Left ventricle myocardium superior (tissue), 1 donor: ENCODE data around the gene KIF1A. TPM values are rescaled to one million over a fixed set of nuclear protein-coding genes. Genes with fewer than 3 reads are reported as not detected.
A peak's percentile ranks its signal among the peaks of the same experiment; 100 is the strongest.
"Not testable (repeated sequence)": the region's sequence is repeated elsewhere in the genome, so short reads cannot be mapped to it uniquely, and the experiment has no call there.

Experiments
- ATAC-seq: fragments of 200-7000 bp; cut with Tn5 transposase; one replicate; pipeline ENCODE4 v1.9.1; 2020; ENCODE audit warnings: mild to moderate bottlenecking, moderate library complexity
- DNase-seq: peaks from one replicate; pipeline ENCODE4 v3.0.0-alpha.2; 2020
- intact Hi-C: fragments of 100-400 bp; cut with micrococcal nuclease; formaldehyde crosslinking; loops from one replicate; pipeline ENCODE4 v1.11.0; 2022
- total RNA-seq: library from RNA; stranded (reverse); fragmentation: NEBNext Ultra II Directional; extraction: Animal tissue kit (Norgen Biotek cat#: 25700); gene quantifications from one replicate; pipeline ENCODE4 v1.2.1, GENCODE V29; 2021
- donor health status: DM: no; HTN: yes; CAD: no; lungs with severe emphysema.

KIF1A gene
- total RNA-seq, 1 donor from 2014 or later: 1.6 TPM

- intact Hi-C loops: no loop called here
- DNase-seq (no peak), ATAC-seq (no peak)
These were observed 133.6 kb downstream of the KIF1A start for GRCh38 chr2:240686460-240686859.

GRCh38 chr2:240685771-240686371 lies 134.1 kb downstream of the KIF1A start:
- intact Hi-C loops: no loop called here
- no peak for ATAC-seq
- no peak for DNase-seq

GRCh38 chr2:240683980-240684728 lies 135.9 kb downstream of the KIF1A start:
- intact Hi-C loops, ATAC-seq, DNase-seq: not testable (repeated sequence)

- intact Hi-C loops, DNase-seq, ATAC-seq: not testable (repeated sequence)
These were observed 136.6 kb downstream of the KIF1A start for GRCh38 chr2:240683329-240683979.

- ATAC-seq, intact Hi-C loops: not testable (repeated sequence)
- DNase-seq: peak; percentile 23
These were observed 137.4 kb downstream of the KIF1A start, which contains the start of gene AQP12B for GRCh38 chr2:240682431-240683224. Gene AQP12B, minus strand, starts transcription at chr2:240682885. Its CDS starts 48 bp downstream, at chr2:240682837.

GRCh38 chr2:240680185-240680584 lies 139.8 kb downstream of the KIF1A start:
- DNase-seq, ATAC-seq, intact Hi-C loops: not testable (repeated sequence)

GRCh38 chr2:240678909-240679308 lies 141.1 kb downstream of the KIF1A start:
- intact Hi-C loops, DNase-seq, ATAC-seq: not testable (repeated sequence)

GRCh38 chr2:240678043-240678442 lies 142.0 kb downstream of the KIF1A start:
- ATAC-seq, DNase-seq, intact Hi-C loops: not testable (repeated sequence)

- peak; percentile 56 for ATAC-seq
- DNase-seq, intact Hi-C loops: not testable (repeated sequence)
These were observed 144.7 kb downstream of the KIF1A start for GRCh38 chr2:240675345-240675744.

- ATAC-seq, intact Hi-C loops, DNase-seq: not testable (repeated sequence)
These were observed 145.4 kb downstream of the KIF1A start for GRCh38 chr2:240674461-240675184.

- DNase-seq (no peak), ATAC-seq (peak; percentile 48)
- intact Hi-C loops: no loop called here
These were observed 147.3 kb downstream of the KIF1A start for GRCh38 chr2:240672701-240673190.

GRCh38 chr2:240672076-240672700 lies 147.8 kb downstream of the KIF1A start:
- DNase-seq: no peak
- no peak for ATAC-seq
- intact Hi-C loops: no loop called here

GRCh38 chr2:240670950-240671349 lies 149.1 kb downstream of the KIF1A start:
- DNase-seq (no peak), ATAC-seq (no peak)
- intact Hi-C loops: no loop called here

GRCh38 chr2:240670402-240670801 lies 149.6 kb downstream of the KIF1A start:
- intact Hi-C loops: no loop called here
- DNase-seq (no peak), ATAC-seq (no peak)

- ATAC-seq (no peak), DNase-seq (no peak)
- intact Hi-C loops: no loop called here
These were observed 155.4 kb downstream of the KIF1A start for GRCh38 chr2:240664622-240665021.
